Activated CD8-positive, alpha-beta memory T cell treated with anti-CD3 and anti-CD28 coated beads, Interleukin-2, amount 50 U/mL, for 1 hour (primary cell): ENCODE measurements around the gene RBM26.
"Not testable (repeated sequence)": the region's sequence is repeated elsewhere in the genome, so short reads cannot be mapped to it uniquely, and the experiment has no call there.

ENCODE experiments used
- DNase-seq: peaks from one replicate; pipeline ENCODE4 v3.0.0-alpha.2; 2020; ENCODE audit errors: extremely low read depth

The RBM26 gene

GRCh38 chr13:79328510-79328909, 77.5 kb downstream of the RBM26 start:
- no peak for DNase-seq

- DNase-seq: no peak
Observed at GRCh38 chr13:79320433-79320832, 85.6 kb downstream of the RBM26 start.

GRCh38 chr13:79318664-79319063, 87.4 kb downstream of the RBM26 start:
- no peak for DNase-seq

GRCh38 chr13:79317856-79318255, 88.2 kb downstream of the RBM26 start:
- DNase-seq: no peak

GRCh38 chr13:79314652-79315051, 91.4 kb downstream of the RBM26 start:
- DNase-seq: no peak

GRCh38 chr13:79312340-79312855, 93.7 kb downstream of the RBM26 start:
- DNase-seq: no peak

- DNase-seq: no peak
Observed at GRCh38 chr13:79311386-79311785, 94.7 kb downstream of the RBM26 start.

- DNase-seq: no peak
Observed at GRCh38 chr13:79309690-79310089, 96.4 kb downstream of the RBM26 start.

GRCh38 chr13:79307866-79308298, 98.2 kb downstream of the RBM26 start:
- DNase-seq: no peak

GRCh38 chr13:79307433-79307861, 98.6 kb downstream of the RBM26 start:
- no peak for DNase-seq

- DNase-seq: no peak
Observed at GRCh38 chr13:79306650-79307049, 99.4 kb downstream of the RBM26 start.

- no peak for DNase-seq
Observed at GRCh38 chr13:79297128-79297527, 108.9 kb downstream of the RBM26 start.

GRCh38 chr13:79295906-79296706, 109.9 kb downstream of the RBM26 start:
- DNase-seq: no peak

GRCh38 chr13:79290595-79291244, 115.3 kb downstream of the RBM26 start:
- DNase-seq: no peak

- DNase-seq: no peak
Observed at GRCh38 chr13:79289571-79289970, 116.5 kb downstream of the RBM26 start.

GRCh38 chr13:79287939-79288795, 117.9 kb downstream of the RBM26 start:
- no peak for DNase-seq

- no peak for DNase-seq
Observed at GRCh38 chr13:79285159-79285558, 120.9 kb downstream of the RBM26 start.

GRCh38 chr13:79283742-79284141, 122.3 kb downstream of the RBM26 start:
- no peak for DNase-seq

- DNase-seq: no peak
Observed at GRCh38 chr13:79282976-79283375, 123.1 kb downstream of the RBM26 start.

GRCh38 chr13:79282508-79282907, 123.5 kb downstream of the RBM26 start:
- DNase-seq: no peak

GRCh38 chr13:79281339-79281747, 124.7 kb downstream of the RBM26 start:
- no peak for DNase-seq

- not testable (repeated sequence) for DNase-seq
Observed at GRCh38 chr13:79279735-79280134, 126.3 kb downstream of the RBM26 start.
